Activated B cell treated with CpG ODN at 0.5 μM for 24 hours (primary cell): Measurements from ENCODE around the gene VGLL4. TPM values are rescaled to one million over a fixed set of nuclear protein-coding genes. Genes with fewer than 3 reads are reported as not detected.
A peak's percentile ranks its signal among the peaks of the same experiment; 100 is the strongest.

Source experiments
- ATAC-seq: fragments of 200-7000 bp; cut with Tn5 transposase; one replicate; pipeline ENCODE4 v1.10.0; 2021; ENCODE audit warnings: low read depth, mild to moderate bottlenecking, moderate library complexity
- CTCF ChIA-PET: fragments of 350-600 bp; sonication (Branson Sonifier 250); formaldehyde crosslinking; loops from one replicate; lab custom pipeline; 2021; ENCODE audit warnings: antibody characterized with exemption; lab: Charles Lee
- POLR2A ChIA-PET: fragments of 350-600 bp; sonication (Branson Sonifier 250); formaldehyde crosslinking; loops from one replicate; lab custom pipeline; 2021; ENCODE audit warnings: antibody characterized with exemption; lab: Charles Lee
- DNase-seq: peaks from one replicate; pipeline ENCODE4 v3.0.0; 2022
- H3K27ac Mint-ChIP-seq: one replicate; pipeline ENCODE4 v1.8.0; 2020; ENCODE audit warnings: mixed read lengths
- H3K27me3 Mint-ChIP-seq: one replicate; pipeline ENCODE4 v1.8.0; 2021; ENCODE audit warnings: mixed read lengths
- H3K36me3 Mint-ChIP-seq: one replicate; pipeline ENCODE4 v1.8.0; 2021; ENCODE audit warnings: low read depth, mixed read lengths
- H3K4me1 Mint-ChIP-seq: one replicate; pipeline ENCODE4 v1.8.0; 2021; ENCODE audit warnings: mixed read lengths
- H3K4me3 Mint-ChIP-seq: one replicate; pipeline ENCODE4 v1.8.0; 2020; ENCODE audit warnings: mild to moderate bottlenecking, mixed read lengths
- H3K9me3 Mint-ChIP-seq: one replicate; pipeline ENCODE4 v1.8.0; 2020; ENCODE audit warnings: mixed read lengths
- CTCF ChIP-seq: fragments of 200-600 bp; IDR thresholded peaks from one replicate; pipeline ENCODE4 v1.8.0; 2022; ENCODE audit warnings: antibody characterized with exemption, mild to moderate bottlenecking
- intact Hi-C: fragments of 100-400 bp; cut with micrococcal nuclease; formaldehyde crosslinking; loops from one replicate; pipeline ENCODE4 v1.15.1; 2024
- total RNA-seq: library from RNA; stranded (reverse); gene quantifications from 2 replicates; pipeline ENCODE4 v1.2.3, GENCODE V29; 2022

Gene VGLL4
- total RNA-seq, 1 donor from 2014 or later: 19.3 TPM

GRCh38 chr3:11648735-11649134 lies 5.0 kb upstream of the VGLL4 start:
- Mint-ChIP-seq H3K27ac (no peak overlapping the region), H3K4me3 (no peak overlapping the region), H3K4me1 (peaks cover 2% of the 10 kb centered on the region), H3K27me3 (no peaks in the 10 kb centered on the region), H3K36me3 (no peaks in the 10 kb centered on the region), H3K9me3 (no peaks in the 10 kb centered on the region)
- no peak for TF ChIP-seq CTCF
- ChIA-PET POLR2A (no interaction called here), CTCF (interaction anchor here (1.6 to 6.2 kb wide), 2 partner anchors 269 to 314 kb away, joined by 4 to 61 read pairs; no protein-coding TSS in a partner anchor)
- DNase-seq (no peak), ATAC-seq (no peak)
- intact Hi-C loops: no loop called here

GRCh38 chr3:11643201-11643603 lies 513 bp downstream of the VGLL4 start:
- Mint-ChIP-seq H3K36me3 (peaks cover 10% of the 10 kb centered on the region), H3K9me3 (no peaks in the 10 kb centered on the region), H3K4me3 (peak overlapping the region; percentile 99), H3K4me1 (peaks cover 25% of the 10 kb centered on the region), H3K27me3 (no peaks in the 10 kb centered on the region), H3K27ac (peak overlapping the region; percentile 96)
- ChIA-PET POLR2A (interaction anchor here (0.7 to 1.6 kb wide), 5 partner anchors 8 to 886 kb away, joined by 3 to 6 read pairs (median 5); partner anchors contain the start of gene ATG7), CTCF (interaction anchor here (1.4 kb wide), 1 partner anchor 264 kb away, joined by 4 read pairs; no protein-coding TSS in a partner anchor)
- no peak for DNase-seq
- intact Hi-C loops: loop anchor here (2.0 to 5.0 kb wide), 5 partner anchors 76 to 1526 kb away; partner anchors contain the start of genes BRK1 and TAMM41
- ATAC-seq: peak; percentile 38
- TF ChIP-seq CTCF: no peak

GRCh38 chr3:11642431-11643191 lies 1.1 kb downstream of the VGLL4 start:
- ChIA-PET CTCF (no interaction called here), POLR2A (interaction anchor here (0.7 to 1.6 kb wide), 5 partner anchors 8 to 885 kb away, joined by 3 to 6 read pairs (median 5); partner anchors contain the start of gene ATG7)
- H3K4me1 Mint-ChIP-seq: peaks cover 29% of the 10 kb centered on the region
- H3K27ac Mint-ChIP-seq: peak overlapping the region; percentile 96
- DNase-seq (peak; percentile 50), ATAC-seq (peak; percentile 75)
- no peaks in the 10 kb centered on the region for H3K9me3 Mint-ChIP-seq
- TF ChIP-seq CTCF: no peak
- no peaks in the 10 kb centered on the region for H3K27me3 Mint-ChIP-seq
- H3K36me3 Mint-ChIP-seq: peaks cover 10% of the 10 kb centered on the region
- peak overlapping the region; percentile 99 for H3K4me3 Mint-ChIP-seq
- intact Hi-C loops: loop anchor here (1.0 to 5.0 kb wide), 7 partner anchors 40 to 1525 kb away; partner anchors contain the start of genes BRK1 and TAMM41

GRCh38 chr3:11641683-11642430 lies 1.9 kb downstream of the VGLL4 start:
- peaks cover 32% of the 10 kb centered on the region for H3K4me1 Mint-ChIP-seq
- H3K4me3 Mint-ChIP-seq: peak overlapping the region; percentile 99
- H3K27me3 Mint-ChIP-seq: no peaks in the 10 kb centered on the region
- no peak for ATAC-seq
- no peak for TF ChIP-seq CTCF
- intact Hi-C loops: loop anchor here (1.0 to 5.0 kb wide), 7 partner anchors 40 to 1525 kb away; partner anchors contain the start of genes BRK1 and TAMM41
- peak overlapping the region; percentile 96 for H3K27ac Mint-ChIP-seq
- CTCF ChIA-PET: no interaction called here
- POLR2A ChIA-PET: interaction anchor here (1.3 kb wide), 1 partner anchor 205 kb away, joined by 10 read pairs; the partner anchor contains the start of gene TAMM41
- no peak for DNase-seq
- H3K9me3 Mint-ChIP-seq: no peaks in the 10 kb centered on the region
- H3K36me3 Mint-ChIP-seq: peaks cover 10% of the 10 kb centered on the region
